K562 (cell line): ENCODE measurements around the gene NDFIP2. TPM values are rescaled to one million over a fixed set of nuclear protein-coding genes. Genes with fewer than 3 reads are reported as not detected.

Source experiments
- ATAC-seq: fragments of 200-7000 bp; cut with Tn5 transposase; 3 replicates; pipeline ENCODE4 v1.9.1; 2020; ENCODE audit warnings: moderate library complexity
- BruUV-seq: library from RNA; stranded (reverse); fragments of 400-500 nt; replicated peaks from 2 replicates; lab custom pipeline; 2021; lab: Mats Ljungman, UMichigan
- CTCF ChIA-PET: fragments of 300-600 bp; formaldehyde crosslinking; extraction: SDS; loops from one replicate; lab custom pipeline; 2021; ENCODE audit warnings: low intra/inter-chr PET ratio; lab: Yijun Ruan, JAX
- POLR2A ChIA-PET: fragments of 300-600, 350-650 bp; sonication (Branson Sonifier 250); formaldehyde crosslinking; extraction: SDS; loops from one replicate; lab custom pipeline; 2021; ENCODE audit warnings: antibody characterized with exemption, inconsistent platforms; lab: Yijun Ruan, JAX
- DNase-seq, 4 experiments: peaks; one replicate each; pipeline versions ENCODE4 v3.0.0 to v3.0.0-alpha.2; 2011 to 2018; ENCODE audit warnings: low spot score in 3 of 4, mixed read lengths in 3 of 4; ENCODE audit errors: extremely low read depth in 1 of 4
- FAIRE-seq: peaks from 2 replicates; lab custom pipeline; 2011; peaks lifted over from hg19 to GRCh38; lab: Jason Lieb, UNC
- H2AFZ ChIP-seq: 2 replicates; pipeline ENCODE4 v1.6.0; 2011; ENCODE audit warnings: low read depth, low read length, control low read depth, inconsistent platforms
- H3K27ac ChIP-seq: fragments of 200-600 bp; 3 replicates; pipeline ENCODE4 v1.8.0; 2011; ENCODE audit warnings: low read depth, mild to moderate bottlenecking, control low read depth, inconsistent platforms, low read length, moderate library complexity, mixed read lengths; ENCODE audit errors: extremely low read depth
- H3K27me3 ChIP-seq, 2 experiments: fragments of 300-600 bp in 1 of 2; 2 replicates in 1 of 2; 3 replicates in 1 of 2; pipeline versions ENCODE4 v1.6.0 to v1.8.0; 2011; ENCODE audit warnings: inconsistent platforms in 2 of 2, low read length in 2 of 2, mild to moderate bottlenecking in 1 of 2, mixed read lengths in 1 of 2, moderate library complexity in 1 of 2; ENCODE audit not compliant: control insufficient read depth in 2 of 2, insufficient read depth in 2 of 2
- H3K36me3 ChIP-seq: fragments of 300-600 bp; 3 replicates; pipeline ENCODE4 v1.8.0; 2011; ENCODE audit warnings: mild to moderate bottlenecking, low read length, inconsistent platforms; ENCODE audit not compliant: control insufficient read depth, insufficient read depth
- H3K4me1 ChIP-seq, 2 experiments: fragments of 200-600 bp in 1 of 2; replicated peaks in 1 of 2; 2 replicates in 1 of 2; 3 replicates in 1 of 2; pipeline versions ENCODE4 v1.5.1 to v1.8.0; 2011; ENCODE audit warnings: inconsistent platforms in 2 of 2, low read length in 2 of 2, mild to moderate bottlenecking in 1 of 2, mixed read lengths in 1 of 2, moderate library complexity in 1 of 2; ENCODE audit not compliant: control insufficient read depth in 2 of 2, insufficient read depth in 2 of 2
- H3K4me2 ChIP-seq: 2 replicates; pipeline ENCODE4 v1.6.1; 2011; ENCODE audit warnings: low read length, control low read depth, inconsistent platforms, mixed read lengths; ENCODE audit not compliant: insufficient read depth
- H3K4me3 ChIP-seq: fragments of 200-600 bp; sonication (generic), shearing (Covaris generic); 2 replicates; pipeline ENCODE4 v1.5.1; 2016; ENCODE audit warnings: control low read depth, inconsistent platforms
- H3K79me2 ChIP-seq: fragments of 200-600 bp; 3 replicates; pipeline ENCODE4 v1.8.0; 2011; ENCODE audit warnings: low read length, inconsistent platforms; ENCODE audit not compliant: control insufficient read depth, insufficient read depth
- H3K9ac ChIP-seq, 2 experiments: 2 replicates each; pipeline versions ENCODE4 v1.6.0 to v1.6.1; 2011; ENCODE audit warnings: low read depth in 2 of 2, low read length in 2 of 2, control low read depth in 1 of 2, inconsistent platforms in 1 of 2, mild to moderate bottlenecking in 1 of 2, mixed read lengths in 1 of 2; ENCODE audit not compliant: insufficient read depth in 1 of 2
- H3K9me1 ChIP-seq: one replicate; pipeline ENCODE4 v1.6.0; 2011; ENCODE audit warnings: inconsistent platforms, mild to moderate bottlenecking, low read length, moderate library complexity; ENCODE audit not compliant: control insufficient read depth, insufficient read depth
- H3K9me3 ChIP-seq: replicated peaks from 2 replicates; pipeline ENCODE4 v1.5.1; 2011; ENCODE audit warnings: low read depth, low read length, inconsistent platforms; ENCODE audit not compliant: control insufficient read depth, insufficient read depth
- H4K20me1 ChIP-seq: replicated peaks from 2 replicates; pipeline ENCODE4 v1.6.1; 2011; ENCODE audit warnings: low read length, inconsistent platforms, mixed read lengths; ENCODE audit not compliant: control insufficient read depth, insufficient read depth
- BRF1 ChIP-seq: IDR thresholded peaks from 3 replicates; pipeline ENCODE4 v1.6.1; 2011; ENCODE audit warnings: borderline replicate concordance, mild to moderate bottlenecking; ENCODE audit not compliant: insufficient read length; ENCODE audit errors: extremely low read depth
- CXXC5 ChIP-seq: fragments of 250-450 bp; sonication (Bioruptor Pico); IDR thresholded peaks from 2 replicates; pipeline ENCODE4 v1.8.0; 2022; ENCODE audit warnings: inconsistent platforms, mild to moderate bottlenecking, moderate library complexity
- DIDO1 ChIP-seq: fragments of 450-650 bp; IDR thresholded peaks from 2 replicates; pipeline ENCODE4 v1.6.1; 2016; ENCODE audit warnings: low read depth, missing biosample characterization, missing genetic modification characterization
- FOXK2 ChIP-seq, 2 experiments: fragments of 450-650 bp; IDR thresholded peaks in 1 of 2; conservative IDR thresholded peaks in 1 of 2; 2 replicates each; pipeline ENCODE4 v1.6.1; 2016; ENCODE audit warnings: low read depth in 2 of 2, mild to moderate bottlenecking in 1 of 2
- HDAC2 ChIP-seq: fragments of 450-650 bp; IDR thresholded peaks from 2 replicates; pipeline ENCODE4 v1.6.1; 2016; ENCODE audit warnings: mild to moderate bottlenecking
- PPARD ChIP-seq: fragments of 250-450 bp; sonication (Bioruptor Pico); IDR thresholded peaks from 2 replicates; pipeline ENCODE4 v1.8.0; 2022; ENCODE audit warnings: inconsistent platforms, mild to moderate bottlenecking, moderate library complexity
- SAP30 ChIP-seq: fragments of 200-600 bp; sonication (generic); IDR thresholded peaks from 2 replicates; pipeline ENCODE4 v1.6.1; 2012; ENCODE audit warnings: borderline replicate concordance, low read depth, mild to moderate bottlenecking, moderate library complexity, low read length, control low read depth, inconsistent platforms; ENCODE audit not compliant: insufficient read depth, poor library complexity, severe bottlenecking
- SIN3B ChIP-seq: fragments of 450-650 bp; IDR thresholded peaks from 2 replicates; pipeline ENCODE4 v1.6.1; 2017; ENCODE audit warnings: low read depth, mild to moderate bottlenecking, moderate library complexity
- SPI1 ChIP-seq: IDR thresholded peaks from 2 replicates; pipeline ENCODE4 v1.6.1; 2011; ENCODE audit warnings: low read depth, low read length, control low read depth, borderline replicate concordance
- ZNF699 ChIP-seq: fragments of 250-450 bp; sonication (Bioruptor Pico); IDR thresholded peaks from 2 replicates; pipeline ENCODE4 v1.8.0; 2021; ENCODE audit warnings: mild to moderate bottlenecking, moderate library complexity; ENCODE audit not compliant: insufficient replicate concordance
- WGBS: fragments of 100-300 bp; shearing (Covaris generic); methylation state at CpG from one replicate; pipeline ENCODE4 v1.1.6; 2016; ENCODE audit warnings: low coverage, mixed read lengths; ENCODE audit not compliant: insufficient coverage; ENCODE audit errors: missing lambda C conversion rate; 5-methylcytosine and 5-hydroxymethylcytosine counted together
- in situ Hi-C: fragments of 300-500 bp; cut with MboI; formaldehyde crosslinking; loops from 4 replicates; pipeline ENCODE4 v1.15.0; 2018; ENCODE audit warnings: inconsistent platforms, mixed read lengths
- intact Hi-C: fragments of 100-400 bp; cut with micrococcal nuclease; formaldehyde crosslinking; loops from 2 replicates; pipeline ENCODE4 v1.14.2; 2022
- polyA plus RNA-seq, 8 experiments: library from polyadenylated mRNA; depleted of rRNA in 4 of 8; stranded (reverse) in 5 of 8; unstranded in 3 of 8; fragments of >200 nt; fragmentation: Nextera tagmentation in 2 of 8; fragmentation: Illumina TruSeq in 1 of 8; extraction: Ambion mirVana in 2 of 8; extraction: Trizol in 1 of 8; gene quantifications; 2 replicates each; pipeline versions ENCODE4 v1.2.1 to v1.2.3, GENCODE V29; 2011 to 2014; ENCODE audit warnings: inconsistent platforms in 1 of 8, missing spikeins in 1 of 8
- total RNA-seq, 7 experiments: library from RNA; depleted of rRNA in 6 of 7; stranded (reverse); fragments of >200 nt in 6 of 7; fragmentation: Illumina TruSeq in 2 of 7; extraction: Trizol in 2 of 7; gene quantifications; 2 replicates each; pipeline versions ENCODE4 v1.2.1 to v1.2.3, GENCODE V29; 2011 to 2021; ENCODE audit warnings: low replicate concordance in 1 of 7
- TF ChIP-seq, protein P1 (sequence below), 2 experiments: fragments of 200-800 bp in 1 of 2; sonication (Bioruptor generic) in 1 of 2; sonication (generic) in 1 of 2; formaldehyde crosslinking in 1 of 2; IDR thresholded peaks in 1 of 2; conservative IDR thresholded peaks in 1 of 2; 2 replicates each; pipeline versions ENCODE4 v1.5.0 to v1.6.1; 2016 to 2020; ENCODE audit warnings: missing compliant biosample characterization in 1 of 2, missing genetic modification characterization in 1 of 2, missing genetic modification reagents in 1 of 2
- TF ChIP-seq, protein P2 (sequence below): fragments of 250-450 bp; sonication (Bioruptor Pico); IDR thresholded peaks from 2 replicates; pipeline ENCODE4 v1.5.1; 2021; ENCODE audit warnings: mild to moderate bottlenecking

Gene NDFIP2
- total and polyA plus RNA-seq, 9 of the 15 experiments (the other 6 are each of a cell fraction or from before 2014, with no cell fraction given) = 13.4 to 54.4 (median 27.8) TPM

DNA sequence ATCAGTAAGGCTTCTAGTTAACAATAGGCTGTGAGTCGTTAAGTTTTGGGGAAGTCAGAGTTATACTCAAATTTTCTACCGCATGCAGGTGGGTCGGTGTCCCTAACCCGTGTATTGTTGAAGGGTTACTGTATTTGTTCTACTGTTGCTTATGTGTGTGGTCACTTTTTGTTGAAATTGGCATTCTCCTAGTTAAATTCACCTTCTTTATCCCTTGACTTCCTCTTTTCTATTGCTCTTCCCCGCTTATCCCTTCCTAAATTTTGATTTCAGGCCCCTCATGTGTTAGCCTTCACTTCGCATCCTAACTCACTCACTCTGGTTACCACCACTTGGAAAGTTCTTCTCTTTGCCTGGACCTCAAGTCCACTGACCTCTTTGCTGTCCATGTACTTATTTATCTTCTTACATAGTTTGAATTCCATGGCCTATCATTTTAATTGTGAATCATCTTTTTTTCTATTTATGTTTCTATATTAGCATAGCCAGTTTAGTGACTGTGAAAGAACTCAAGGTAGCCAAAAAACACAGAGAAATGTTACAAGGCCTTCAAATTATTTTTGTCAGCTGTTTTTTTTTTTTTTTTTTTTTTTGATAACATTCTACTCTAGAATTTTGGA, 52.9 kb downstream of the NDFIP2 start:
- in situ Hi-C loops (no loop called here), intact Hi-C loops (no loop called here)
- Histone ChIP-seq H3K4me1 (no peaks in the 10 kb centered on the region), H3K27me3 (no peaks in the 10 kb centered on the region), H3K9ac (no peak overlapping the region), H3K9me1 (no peaks in the 10 kb centered on the region), H3K79me2 (no peaks in the 10 kb centered on the region), H2AFZ (no peak overlapping the region), H3K27ac (no peak overlapping the region), H3K36me3 (0 out of 3 replicates have a peak, but pooled peaks cover 2% of the 10 kb centered on the region), H4K20me1 (no peaks in the 10 kb centered on the region), H3K9me3 (no peaks in the 10 kb centered on the region), H3K4me3 (no peak overlapping the region), H3K4me2 (no peak overlapping the region)
- FAIRE-seq (no peak), ATAC-seq (no peak), DNase-seq (no peak)
- 92% methylated on average over 6 of the region's 6 CpGs for WGBS
- ChIA-PET CTCF (no interaction called here), POLR2A (no interaction called here)
- BruUV-seq = no TSS peak
- TF ChIP-seq DIDO1 = no peak
- peak; percentile 55; the same call in 1 of the 2 replicates for TF ChIP-seq SPI1
- no peak for TF ChIP-seq PPARD

DNA sequence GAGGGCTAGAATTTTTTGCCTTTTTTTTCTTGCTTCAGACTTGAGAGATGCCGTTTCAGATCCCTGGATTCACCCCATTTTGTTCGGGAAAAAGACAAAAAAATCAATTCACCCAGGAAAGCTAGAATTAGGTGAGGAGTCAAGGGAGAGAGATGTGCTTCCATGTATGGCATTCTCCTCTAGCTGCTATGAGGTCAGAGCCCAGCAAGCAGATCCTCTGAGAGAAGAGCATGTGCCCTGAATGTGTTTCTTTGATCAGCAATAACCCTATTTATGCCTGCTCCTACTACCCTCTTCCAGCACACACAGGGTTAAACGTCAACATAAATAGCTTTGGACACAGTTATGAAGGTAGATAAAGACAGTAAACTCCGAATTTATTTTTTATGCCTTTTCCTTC, 53.6 kb downstream of the NDFIP2 start:
- no peak overlapping the region for H2AFZ ChIP-seq
- no peak overlapping the region for H3K9ac ChIP-seq
- no peak overlapping the region for H3K27ac ChIP-seq
- DNase-seq = no peak
- ChIA-PET POLR2A (interaction anchor here (0.8 kb wide), 1 partner anchor 10 kb away, joined by 4 read pairs; no protein-coding TSS in a partner anchor), CTCF (no interaction called here)
- H3K4me3 ChIP-seq = no peak overlapping the region
- H3K9me1 ChIP-seq = no peaks in the 10 kb centered on the region
- H4K20me1 ChIP-seq = no peaks in the 10 kb centered on the region
- no peak overlapping the region for H3K4me2 ChIP-seq
- no TSS peak for BruUV-seq
- H3K9me3 ChIP-seq = no peaks in the 10 kb centered on the region
- TF ChIP-seq ZNF699 (CRISPR knock-in tag) (no peak), SAP30 (no peak), CXXC5 (CRISPR knock-in tag) (no peak), BRF1 (no peak), FOXK2 (conservative IDR thresholded peaks at IDR 0.05 in 1 of 2, IDR thresholded peaks at IDR 0.05 in 1 of 2; ENCODE audit: low read depth in 2 of 2) (no peak), SIN3B (no peak), HDAC2 (no peak)
- TF ChIP-seq, protein P1, sequence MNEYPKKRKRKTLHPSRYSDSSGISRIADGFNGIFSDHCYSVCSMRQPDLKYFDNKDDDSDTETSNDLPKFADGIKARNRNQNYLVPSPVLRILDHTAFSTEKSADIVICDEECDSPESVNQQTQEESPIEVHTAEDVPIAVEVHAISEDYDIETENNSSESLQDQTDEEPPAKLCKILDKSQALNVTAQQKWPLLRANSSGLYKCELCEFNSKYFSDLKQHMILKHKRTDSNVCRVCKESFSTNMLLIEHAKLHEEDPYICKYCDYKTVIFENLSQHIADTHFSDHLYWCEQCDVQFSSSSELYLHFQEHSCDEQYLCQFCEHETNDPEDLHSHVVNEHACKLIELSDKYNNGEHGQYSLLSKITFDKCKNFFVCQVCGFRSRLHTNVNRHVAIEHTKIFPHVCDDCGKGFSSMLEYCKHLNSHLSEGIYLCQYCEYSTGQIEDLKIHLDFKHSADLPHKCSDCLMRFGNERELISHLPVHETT (CRISPR knock-in tag; conservative IDR thresholded peaks at IDR 0.05 in 1 of 2, IDR thresholded peaks at IDR 0.05 in 1 of 2) = no peak
- TF ChIP-seq, protein P2, sequence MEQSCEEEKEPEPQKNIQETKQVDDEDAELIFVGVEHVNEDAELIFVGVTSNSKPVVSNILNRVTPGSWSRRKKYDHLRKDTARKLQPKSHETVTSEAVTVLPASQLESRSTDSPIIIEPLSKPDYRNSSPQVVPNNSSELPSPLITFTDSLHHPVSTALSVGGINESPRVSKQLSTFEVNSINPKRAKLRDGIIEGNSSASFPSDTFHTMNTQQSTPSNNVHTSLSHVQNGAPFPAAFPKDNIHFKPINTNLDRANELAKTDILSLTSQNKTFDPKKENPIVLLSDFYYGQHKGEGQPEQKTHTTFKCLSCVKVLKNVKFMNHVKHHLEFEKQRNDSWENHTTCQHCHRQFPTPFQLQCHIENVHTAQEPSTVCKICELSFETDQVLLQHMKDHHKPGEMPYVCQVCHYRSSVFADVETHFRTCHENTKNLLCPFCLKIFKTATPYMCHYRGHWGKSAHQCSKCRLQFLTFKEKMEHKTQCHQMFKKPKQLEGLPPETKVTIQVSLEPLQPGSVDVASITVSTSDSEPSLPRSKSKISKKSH (CRISPR knock-in tag) = no peak
- no peaks in the 10 kb centered on the region for H3K27me3 ChIP-seq
- intact Hi-C loops (no loop called here), in situ Hi-C loops (no loop called here)
- 27% methylated on average over 2 of the region's 4 CpGs for WGBS
- H3K4me1 ChIP-seq = no peaks in the 10 kb centered on the region
- no peak for FAIRE-seq
- ATAC-seq = no peak
- H3K79me2 ChIP-seq = no peaks in the 10 kb centered on the region
- H3K36me3 ChIP-seq = 0 out of 3 replicates have a peak, but pooled peaks cover 2% of the 10 kb centered on the region
